IPS-NIHi11 (cell line): ENCODE data around the gene TSPYL1.
"Not testable (repeated sequence)": the region's sequence is repeated elsewhere in the genome, so short reads cannot be mapped to it uniquely, and the experiment has no call there.

Experiments used
- DNase-seq: peaks from one replicate; pipeline ENCODE4 v3.0.0; 2012; ENCODE audit warnings: mixed read lengths, low spot score

TSPYL1 gene

DNA sequence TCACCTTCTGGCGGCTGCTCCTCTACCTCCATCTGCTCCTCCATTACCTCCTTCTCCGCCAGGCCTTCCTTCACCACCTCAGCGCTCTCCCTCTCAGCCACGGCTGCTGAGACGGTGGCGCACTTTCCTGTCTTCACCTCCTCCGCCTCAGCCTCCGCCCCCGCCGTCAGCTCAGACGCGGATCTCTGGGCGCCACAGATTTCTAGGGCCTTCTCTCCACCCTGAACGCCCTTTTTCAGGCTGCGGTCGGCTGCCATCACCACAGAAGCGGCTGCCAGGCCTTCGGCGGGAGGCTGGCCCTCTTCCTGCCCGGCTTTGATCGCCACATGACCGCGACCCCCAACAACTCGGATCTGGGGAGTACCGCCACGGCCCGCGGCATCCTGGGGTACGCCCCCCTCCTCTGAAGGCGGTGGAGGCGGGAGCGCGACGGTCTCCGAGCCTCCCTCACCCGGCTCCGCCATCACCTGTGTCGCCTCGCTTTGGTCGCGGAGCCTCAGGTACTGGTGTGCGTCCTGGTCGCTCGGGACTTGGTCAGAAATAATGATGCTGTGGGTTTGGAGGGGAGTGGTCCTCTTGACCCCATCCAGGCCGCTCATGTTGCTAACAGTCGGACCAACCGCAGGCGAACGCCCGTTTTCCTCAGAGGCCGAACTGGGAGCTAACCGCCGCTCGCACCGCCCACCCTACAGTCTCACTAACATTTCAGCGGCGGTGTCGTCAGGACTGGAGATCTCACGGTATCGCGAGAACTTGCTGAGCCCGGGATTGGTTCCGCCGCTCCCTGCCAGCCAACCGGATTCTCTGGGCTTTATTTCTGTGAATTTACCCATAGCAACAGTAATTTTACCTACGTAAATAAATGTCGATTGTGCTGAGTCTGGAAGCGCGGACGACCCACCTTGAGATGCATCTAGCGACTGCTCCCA, at the start of gene TSPYL1:
Gene TSPYL1 (minus strand): TSS at position 699 of the 929 bp plus-strand sequence. CDS start 100 bp downstream, at position 599.
- DNase-seq, result peak; percentile 93

DNA sequence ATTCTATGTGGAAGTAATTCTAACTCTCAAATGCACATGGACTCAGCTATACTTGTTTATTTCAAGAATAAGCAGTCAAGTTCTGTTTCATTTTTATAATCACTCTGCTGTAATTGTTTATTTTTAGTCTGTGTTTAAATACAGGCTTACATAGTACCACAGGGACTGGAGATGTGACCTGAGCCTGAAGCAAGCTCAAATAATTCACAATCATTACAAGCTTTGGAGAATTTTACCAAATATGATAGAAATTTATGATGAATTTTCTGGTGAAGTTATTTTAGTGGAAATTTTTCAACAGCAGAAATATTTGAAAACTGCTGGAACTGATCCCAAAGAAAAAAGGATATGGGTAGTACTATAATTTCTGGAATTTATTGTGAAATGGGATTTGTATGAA, 49.4 kb upstream of the TSPYL1 start:
- DNase-seq, result no peak

DNA sequence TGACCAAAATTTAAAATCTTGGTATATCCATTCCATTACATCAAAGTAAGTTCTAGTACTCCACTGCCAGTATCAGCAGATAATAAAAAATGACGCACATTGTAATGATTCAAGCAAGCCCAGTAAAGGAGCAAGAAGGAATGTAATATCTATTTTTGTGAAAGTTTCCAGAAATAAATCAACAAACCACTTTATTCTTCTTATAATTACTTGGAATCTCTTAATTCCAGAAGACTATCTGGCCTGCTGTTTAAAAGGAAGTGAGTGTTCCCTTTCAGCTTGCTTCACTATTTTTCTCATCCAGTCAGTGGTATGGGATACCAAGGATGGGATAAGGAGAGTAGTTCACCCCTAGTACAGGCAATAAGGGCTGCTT, 48.8 kb upstream of the TSPYL1 start:
- no peak for DNase-seq

DNA sequence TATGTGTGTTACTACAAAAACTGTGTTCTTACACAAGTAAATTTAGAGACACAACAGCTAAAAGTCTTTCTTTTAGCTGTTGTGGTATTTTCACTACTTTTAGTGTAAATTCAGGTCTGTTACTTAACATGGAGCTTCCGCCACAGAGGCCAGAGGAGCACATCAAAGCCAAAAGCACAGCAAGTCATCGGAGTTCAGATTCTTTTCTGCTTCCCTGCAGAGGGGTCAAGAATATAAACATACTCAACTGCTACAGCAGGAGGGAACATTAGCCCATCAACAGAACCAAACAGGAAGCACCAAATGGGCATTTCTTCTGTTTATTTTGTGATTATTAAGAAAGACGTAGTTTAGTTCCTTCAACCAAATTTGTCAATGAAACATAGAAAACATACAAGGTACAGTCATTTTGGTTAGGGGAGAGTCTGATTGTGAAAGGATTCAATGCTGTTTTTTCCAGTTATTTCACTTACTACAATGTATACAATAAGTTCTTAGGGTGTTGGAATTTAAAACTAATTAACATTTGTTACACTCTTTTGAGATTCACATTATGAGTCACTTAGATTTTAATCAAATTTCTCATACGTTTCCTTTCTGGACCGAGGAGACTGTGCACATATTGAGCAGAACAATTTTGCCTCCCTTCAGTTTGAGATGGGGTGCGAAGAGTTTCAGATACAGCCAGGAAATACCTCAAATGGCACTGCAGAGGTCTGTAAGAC, 48.2 kb upstream of the TSPYL1 start:
- DNase-seq, result peak; percentile 59

GRCh38 chr6:116326996-116327395, 47.3 kb upstream of the TSPYL1 start:
- no peak for DNase-seq

- DNase-seq, result no peak
Observed at GRCh38 chr6:116326181-116326671, 46.5 kb upstream of the TSPYL1 start.

- DNase-seq, result not testable (repeated sequence)
Observed at GRCh38 chr6:116325634-116326132, 46.0 kb upstream of the TSPYL1 start.

- peak; percentile 34 for DNase-seq
Observed at GRCh38 chr6:116323863-116324262, 44.1 kb upstream of the TSPYL1 start.

- DNase-seq, result not testable (repeated sequence)
Observed at GRCh38 chr6:116321933-116322332, 42.2 kb upstream of the TSPYL1 start.

GRCh38 chr6:116316772-116317467, 37.2 kb upstream of the TSPYL1 start:
- DNase-seq, result no peak

GRCh38 chr6:116314878-116315277, 35.1 kb upstream of the TSPYL1 start:
- no peak for DNase-seq

DNA sequence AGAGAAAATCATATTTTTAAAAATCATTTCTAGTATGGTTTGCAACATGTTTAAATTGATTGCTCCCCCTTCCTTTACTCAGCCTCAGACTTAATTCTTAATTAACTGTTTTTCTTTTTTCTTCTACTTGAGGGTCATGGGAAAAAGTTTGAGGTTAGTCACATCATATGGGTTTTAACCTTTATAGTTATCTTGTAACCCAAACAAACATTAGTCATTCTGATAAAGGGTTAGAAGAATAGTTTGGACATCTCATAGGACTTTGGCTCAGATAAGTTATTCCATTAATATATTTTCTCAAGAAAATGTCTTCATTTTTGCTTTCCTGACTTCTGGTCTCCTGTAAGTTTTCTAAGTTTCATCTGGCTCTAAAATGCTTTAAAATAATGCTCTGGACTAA, 34.5 kb upstream of the TSPYL1 start:
- no peak for DNase-seq

GRCh38 chr6:116313101-116313776, 33.5 kb upstream of the TSPYL1 start:
- DNase-seq, result no peak

DNA sequence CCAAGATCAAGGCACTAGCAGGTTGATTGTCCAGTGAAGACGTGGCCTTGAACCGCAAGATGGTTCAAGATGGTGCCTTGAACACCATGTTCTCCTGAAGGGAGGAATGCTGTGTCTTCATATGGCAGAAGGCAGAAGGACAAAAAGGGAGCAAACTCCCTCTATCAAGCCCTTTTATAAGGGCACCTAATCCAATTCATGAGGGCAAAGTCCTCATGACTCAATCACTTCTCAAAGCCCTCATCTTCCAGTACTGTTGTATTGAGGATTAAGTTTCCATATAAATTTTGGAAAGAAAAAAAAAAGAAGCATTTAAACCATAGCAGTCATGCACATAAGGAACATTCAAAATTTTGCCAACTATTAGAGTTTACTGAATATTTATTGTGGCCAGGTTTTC, 29.9 kb upstream of the TSPYL1 start:
- no peak for DNase-seq

DNA sequence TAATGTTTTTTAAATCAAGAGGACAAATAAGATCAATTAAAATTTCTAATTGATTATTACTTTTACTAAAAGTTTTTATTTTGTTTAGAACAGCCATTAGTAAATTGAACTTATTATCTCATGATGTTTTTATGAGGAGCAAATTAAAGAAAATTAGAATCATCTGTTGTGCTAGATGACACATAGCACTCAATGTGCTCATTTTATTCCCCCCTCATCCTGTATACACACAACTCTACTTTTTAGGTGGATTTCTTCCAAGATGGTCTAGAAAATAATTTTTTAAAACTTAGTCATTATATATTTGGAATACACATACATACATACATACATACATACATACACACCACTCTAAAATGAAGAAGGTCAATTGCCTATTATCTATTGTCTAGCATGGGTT, 29.3 kb upstream of the TSPYL1 start:
- no peak for DNase-seq

DNA sequence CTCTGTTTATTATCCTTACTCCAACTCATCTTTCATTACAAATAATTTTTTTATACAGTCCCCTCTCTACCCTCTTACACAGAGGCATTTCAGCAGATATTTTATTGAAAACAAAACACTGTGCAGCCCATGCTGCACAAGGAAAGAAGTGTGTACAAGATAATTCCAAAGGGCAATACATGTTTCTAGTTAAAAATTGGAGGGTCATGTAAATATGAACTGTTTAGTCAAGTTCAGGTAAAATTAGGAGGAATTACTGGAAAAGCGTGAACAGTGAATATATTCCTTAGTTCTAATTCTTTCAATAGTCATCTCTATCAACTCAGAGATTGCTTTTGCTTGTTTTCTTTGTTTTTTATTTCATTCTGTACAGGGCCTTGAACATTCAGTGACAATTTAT, 27.9 kb upstream of the TSPYL1 start:
- DNase-seq, result no peak

DNA sequence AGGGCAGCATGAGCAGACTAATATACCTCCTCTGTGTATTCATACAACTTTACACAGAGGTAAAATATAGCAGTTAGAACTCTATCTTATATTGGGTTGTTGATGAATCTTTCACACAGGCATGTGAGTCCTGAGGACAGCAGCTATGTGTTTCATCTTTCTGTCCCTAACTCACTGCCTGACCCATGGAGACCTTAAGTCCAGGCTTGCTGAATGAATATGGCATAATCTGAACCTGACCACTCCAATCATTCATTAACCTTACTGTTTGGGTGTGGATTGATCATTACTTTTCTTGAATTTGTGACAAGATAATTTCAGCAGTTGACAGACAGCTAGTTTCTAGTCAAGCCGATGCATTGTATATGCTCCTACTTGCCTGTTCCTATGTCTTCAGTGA, 27.3 kb upstream of the TSPYL1 start:
- no peak for DNase-seq

DNA sequence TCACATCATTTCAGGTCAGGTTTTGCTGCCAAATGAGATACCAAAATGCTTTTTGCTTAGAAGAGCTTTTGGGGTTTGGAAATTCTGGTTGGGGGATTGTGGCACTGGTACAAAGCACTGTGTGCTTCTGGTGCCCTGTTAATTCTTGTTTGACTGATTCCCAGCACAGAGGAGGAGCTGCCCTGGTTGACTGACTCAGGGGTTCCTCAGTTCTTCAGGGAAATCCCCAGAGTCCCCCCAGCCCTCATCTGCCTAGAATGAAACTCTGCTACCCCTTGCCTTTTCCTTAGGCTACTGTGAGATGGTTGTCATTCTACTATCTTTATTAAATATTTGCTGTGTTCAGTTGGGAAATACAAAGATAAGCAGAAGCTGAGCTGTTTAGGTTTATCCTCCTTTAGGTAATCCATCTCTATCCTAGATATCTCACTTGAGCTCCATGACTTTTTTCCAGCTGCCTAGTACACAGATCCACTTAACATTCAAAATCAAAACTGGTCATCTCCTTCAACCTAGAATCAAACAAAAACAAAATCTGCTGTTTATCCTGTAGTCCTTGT, 24.9 kb upstream of the TSPYL1 start:
- DNase-seq, result no peak

GRCh38 chr6:116301104-116301503, 21.4 kb upstream of the TSPYL1 start:
- DNase-seq, result no peak

DNA sequence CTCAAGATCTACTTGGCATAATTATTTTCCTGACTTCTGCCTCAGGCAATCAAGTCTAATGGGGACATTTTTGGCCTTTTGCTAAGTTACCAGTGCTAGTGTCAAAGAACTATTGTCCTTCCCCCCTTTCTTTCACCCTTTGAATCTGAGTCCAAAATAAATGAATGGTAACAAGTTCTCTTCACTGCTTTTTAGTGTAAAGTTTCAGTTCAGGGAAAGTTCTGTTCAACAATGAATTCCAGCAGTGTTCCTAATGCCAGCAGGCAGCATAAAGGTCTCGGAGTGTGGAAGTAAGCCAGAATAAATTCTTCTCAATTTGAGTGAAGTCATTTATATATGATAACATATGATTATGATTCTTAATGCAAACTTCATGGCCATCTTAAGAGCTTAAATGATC, 20.8 kb upstream of the TSPYL1 start:
- no peak for DNase-seq

GRCh38 chr6:116298973-116299372, 19.2 kb upstream of the TSPYL1 start:
- DNase-seq, result no peak
